GM21619 (cell line): ENCODE measurements around the gene RRP9.
"Not testable (repeated sequence)": the region's sequence is repeated elsewhere in the genome, so short reads cannot be mapped to it uniquely, and the experiment has no call there.

Experiments
- ATAC-seq: cut with Tn5 transposase; IDR thresholded peaks from one replicate; pipeline ENCODE4 v1.9.1; 2021; ENCODE audit not compliant: unreplicated experiment

Gene RRP9

DNA sequence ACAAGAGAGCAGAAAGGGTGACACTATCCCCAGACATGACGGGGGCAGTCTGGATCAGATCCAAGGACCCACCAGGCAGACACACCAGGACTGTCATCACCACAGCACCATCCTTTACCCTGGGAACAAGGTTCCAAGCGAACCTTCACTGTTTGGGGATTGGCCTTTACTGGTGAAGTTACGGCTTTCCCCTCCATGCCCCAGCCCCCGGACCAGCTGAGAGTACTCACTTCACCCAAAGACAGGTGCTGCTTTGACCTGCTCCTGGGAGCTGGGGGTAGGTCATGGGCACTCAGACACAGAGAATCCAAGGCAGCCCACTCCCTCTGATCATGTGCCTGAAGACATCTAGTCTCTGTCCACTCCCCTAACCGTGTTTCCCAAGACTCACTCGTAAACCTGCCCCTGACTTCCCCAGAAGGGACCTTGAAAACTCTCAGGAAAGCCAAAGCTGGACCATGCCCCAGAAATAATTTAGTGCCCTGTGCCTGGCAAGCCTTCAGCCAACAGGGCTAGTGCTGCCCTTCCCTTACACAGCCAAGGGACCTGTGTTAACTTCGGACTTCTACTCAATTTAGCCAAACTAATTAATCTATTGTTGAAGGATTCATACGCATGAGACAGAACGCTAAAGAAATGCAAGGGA is 2.8 kb downstream of the RRP9 start:
- no peak for ATAC-seq

DNA sequence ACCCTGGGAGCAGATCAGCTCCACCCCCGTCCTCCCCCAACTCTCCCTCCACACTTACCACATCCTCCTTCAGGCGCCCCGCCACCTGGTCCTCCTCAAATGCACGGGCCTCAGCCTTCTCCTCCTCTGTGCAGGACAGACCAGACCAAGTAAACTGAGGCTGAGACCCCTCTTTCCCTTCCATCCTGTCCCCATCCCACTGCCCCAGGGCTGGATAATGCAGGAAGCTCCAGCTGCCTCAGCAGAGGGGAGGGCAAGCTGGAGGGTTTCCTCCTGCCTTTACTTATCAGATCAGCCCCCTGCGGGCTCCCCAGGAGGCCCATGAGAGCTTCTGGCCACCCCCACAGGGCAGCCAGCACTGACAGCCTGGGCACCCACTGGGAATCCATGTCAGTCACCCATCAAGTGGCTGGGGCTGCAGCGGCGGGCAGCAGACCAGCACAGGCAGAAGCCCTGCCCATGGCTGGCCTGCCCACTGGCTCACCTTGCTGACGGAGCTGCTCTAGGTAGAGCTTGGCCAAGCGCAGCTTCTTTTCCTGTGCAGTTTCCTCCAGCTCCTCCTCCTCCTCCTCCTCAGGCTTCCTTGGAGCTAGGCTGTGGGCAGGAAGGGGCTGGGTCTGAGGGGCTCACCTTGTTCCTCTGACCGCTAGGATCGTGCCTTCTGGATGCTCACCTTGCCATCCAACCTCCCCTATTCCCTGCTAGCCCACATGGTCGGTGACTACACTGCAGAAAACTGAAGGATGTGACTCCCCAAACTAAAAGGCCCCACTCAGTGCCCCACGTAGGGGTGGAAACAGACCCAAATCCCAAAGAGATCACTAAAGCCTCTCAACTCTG is 3.9 kb downstream of the RRP9 start:
- ATAC-seq = no peak

DNA sequence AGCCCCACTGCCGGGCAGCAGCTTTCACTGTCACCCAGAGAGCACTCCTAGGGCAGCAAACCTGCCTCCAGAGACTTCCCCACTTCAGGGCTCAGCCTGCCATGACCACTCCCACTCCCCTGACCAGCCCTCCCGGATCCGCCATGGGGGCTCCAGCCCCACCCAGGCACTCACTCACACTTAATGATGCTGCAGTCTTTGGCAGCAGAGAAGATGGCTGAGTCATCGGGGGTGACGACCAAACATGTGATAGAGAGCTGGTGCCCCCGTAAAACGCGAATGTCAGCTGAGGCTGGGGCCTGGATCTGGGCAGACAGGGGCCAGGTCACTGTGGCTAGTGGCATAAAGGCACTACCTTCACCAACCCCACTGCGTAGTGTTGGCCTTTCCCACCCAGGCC is 4.7 kb downstream of the RRP9 start:
- ATAC-seq = no peak

DNA sequence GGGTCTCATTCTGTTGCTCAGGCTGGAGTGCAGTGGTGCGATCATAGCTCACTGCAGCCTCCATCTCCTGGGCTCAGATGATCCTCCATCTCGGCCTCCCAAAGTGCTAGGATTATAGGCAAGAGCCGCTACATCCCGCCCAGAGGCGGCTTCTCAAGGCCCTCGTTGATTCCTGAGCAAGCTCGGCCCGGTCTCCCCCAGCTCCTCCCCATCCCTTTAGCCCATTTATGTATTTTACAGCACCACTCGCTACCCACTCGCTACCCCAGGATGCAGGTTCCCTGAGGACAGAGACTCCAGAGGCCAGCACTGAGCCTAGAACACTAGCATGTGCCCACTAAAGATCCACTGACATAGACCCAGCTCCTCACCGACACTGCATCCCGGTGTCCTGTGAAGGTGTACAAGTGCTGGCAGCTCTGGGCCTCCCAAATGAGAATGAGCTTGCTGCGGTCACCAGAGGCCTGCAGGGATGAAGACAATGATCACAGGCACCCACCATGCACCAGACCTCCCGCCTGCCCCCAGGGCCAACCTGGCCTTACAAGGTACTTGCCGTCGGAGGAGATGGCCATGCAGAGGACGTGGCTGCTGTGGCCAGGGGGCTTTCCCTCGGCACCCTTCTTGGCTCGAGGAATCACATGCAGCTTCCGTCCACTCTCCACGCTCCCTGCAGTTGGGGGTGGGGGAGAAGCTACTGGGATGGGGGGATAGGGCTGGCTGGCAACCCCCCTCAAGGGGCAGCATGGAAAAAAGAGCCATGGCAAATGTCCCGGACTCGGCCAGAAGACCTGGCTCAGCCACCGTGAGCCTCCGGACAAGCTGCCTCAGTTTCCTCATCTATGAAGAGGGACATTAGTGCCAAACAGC is 5.6 kb downstream of the RRP9 start:
- ATAC-seq = no peak

DNA sequence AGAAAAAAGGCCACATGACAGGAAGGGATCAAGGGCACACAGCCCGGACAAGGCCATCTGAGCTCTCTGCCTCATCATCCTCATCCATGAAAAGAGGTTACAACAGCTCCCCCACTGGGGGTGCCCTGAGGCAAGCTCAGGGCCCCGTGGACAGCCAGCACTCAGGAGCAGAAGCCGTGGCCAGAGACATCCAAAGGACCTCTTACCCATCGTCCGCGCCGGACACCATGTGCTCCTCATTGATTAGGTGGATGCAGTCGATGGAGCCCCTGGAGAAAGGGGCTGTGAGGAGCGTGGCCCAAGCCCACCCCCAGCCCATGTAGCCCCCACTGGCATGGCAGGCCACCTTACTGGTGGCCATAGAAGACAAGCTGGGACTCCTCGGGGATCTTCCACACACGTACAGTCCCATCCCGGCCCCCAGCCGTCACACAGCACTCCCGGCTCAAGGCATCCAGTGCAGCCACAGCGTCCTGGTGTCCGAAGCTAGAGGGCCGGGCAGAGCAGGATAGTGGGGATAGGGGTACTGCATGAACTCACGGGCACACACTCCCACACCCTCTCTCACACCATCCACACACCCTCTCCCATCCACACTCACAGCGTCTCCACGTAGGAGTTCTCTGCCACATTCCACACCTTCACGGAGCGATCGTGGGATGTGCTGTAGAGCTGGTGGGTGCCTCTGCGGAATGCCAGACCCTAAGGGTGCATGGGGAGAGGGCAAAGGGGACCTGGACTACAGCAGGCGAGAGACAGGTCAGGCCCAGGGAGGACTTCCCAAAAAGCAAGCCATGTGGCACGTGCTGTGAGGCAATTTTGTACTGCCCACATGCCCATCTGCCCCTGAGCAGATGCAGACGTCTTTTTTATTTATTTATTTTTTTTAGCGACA is 6.5 kb downstream of the RRP9 start:
- ATAC-seq = no peak

DNA sequence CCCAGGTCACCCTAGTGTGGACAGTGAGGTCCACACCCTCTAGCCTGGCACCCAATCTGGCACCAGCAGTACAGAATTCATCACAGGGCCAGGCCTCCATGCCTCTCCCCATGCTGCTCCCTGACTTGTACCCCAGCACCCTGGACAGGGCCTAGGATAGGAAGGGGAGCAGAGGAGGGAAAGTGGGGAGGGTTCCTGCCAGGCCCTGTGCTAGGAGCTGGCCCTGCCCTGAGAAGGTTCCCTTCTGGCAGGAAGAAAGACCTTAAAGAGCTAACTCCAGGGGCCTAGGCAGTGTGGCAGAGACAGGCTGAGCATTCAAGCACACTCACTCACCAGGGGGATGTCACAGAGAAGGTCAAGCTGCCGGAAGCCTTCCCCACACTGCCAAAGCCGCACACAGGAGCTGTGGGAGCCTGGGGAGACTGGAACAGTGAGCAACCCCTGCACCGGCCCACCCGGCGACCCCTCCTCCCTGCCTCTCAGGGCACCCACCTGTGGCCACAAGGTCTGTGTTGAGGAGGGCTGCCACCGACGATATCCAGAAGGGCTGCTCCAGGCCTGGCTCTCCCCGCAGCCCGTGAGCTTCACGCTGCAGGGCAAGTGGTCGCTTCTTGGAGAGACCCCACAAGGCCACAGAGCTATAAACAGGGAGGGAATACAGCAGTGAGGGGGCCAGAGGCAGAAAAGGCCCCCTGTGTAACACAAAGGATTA is 7.4 kb downstream of the RRP9 start:
- ATAC-seq = no peak

DNA sequence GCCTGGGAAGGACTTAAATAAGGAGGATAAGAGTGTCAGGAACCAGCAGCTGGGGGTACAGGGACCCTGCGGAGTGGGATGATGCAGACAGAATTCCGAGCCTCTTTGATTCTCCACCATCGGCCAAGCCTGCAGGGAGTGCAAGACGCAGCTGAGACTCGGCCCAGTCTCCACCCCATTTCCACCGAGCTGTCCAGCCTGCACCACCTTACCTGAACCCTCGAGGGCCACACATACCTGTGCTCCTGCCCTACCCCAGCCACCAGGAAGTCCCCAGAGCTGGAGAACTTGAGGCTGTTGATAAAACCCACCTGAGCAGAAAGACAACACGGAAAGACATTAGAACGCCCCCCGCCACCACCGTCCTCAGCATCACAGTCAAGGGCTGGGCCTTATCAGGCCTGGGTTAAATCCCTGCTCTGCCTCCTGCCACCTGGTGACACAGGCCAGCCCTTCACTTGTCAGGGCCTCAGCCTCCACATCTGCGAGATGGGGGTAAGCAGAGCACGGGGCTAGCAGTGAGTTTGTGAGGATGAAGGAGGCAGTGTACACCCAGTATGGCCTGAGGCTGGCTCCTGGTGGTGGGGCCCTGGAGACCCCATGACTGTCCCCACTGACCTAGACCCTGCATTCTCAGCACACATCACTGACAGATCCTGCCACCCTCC is 8.1 kb downstream of the RRP9 start:
- no peak for ATAC-seq

DNA sequence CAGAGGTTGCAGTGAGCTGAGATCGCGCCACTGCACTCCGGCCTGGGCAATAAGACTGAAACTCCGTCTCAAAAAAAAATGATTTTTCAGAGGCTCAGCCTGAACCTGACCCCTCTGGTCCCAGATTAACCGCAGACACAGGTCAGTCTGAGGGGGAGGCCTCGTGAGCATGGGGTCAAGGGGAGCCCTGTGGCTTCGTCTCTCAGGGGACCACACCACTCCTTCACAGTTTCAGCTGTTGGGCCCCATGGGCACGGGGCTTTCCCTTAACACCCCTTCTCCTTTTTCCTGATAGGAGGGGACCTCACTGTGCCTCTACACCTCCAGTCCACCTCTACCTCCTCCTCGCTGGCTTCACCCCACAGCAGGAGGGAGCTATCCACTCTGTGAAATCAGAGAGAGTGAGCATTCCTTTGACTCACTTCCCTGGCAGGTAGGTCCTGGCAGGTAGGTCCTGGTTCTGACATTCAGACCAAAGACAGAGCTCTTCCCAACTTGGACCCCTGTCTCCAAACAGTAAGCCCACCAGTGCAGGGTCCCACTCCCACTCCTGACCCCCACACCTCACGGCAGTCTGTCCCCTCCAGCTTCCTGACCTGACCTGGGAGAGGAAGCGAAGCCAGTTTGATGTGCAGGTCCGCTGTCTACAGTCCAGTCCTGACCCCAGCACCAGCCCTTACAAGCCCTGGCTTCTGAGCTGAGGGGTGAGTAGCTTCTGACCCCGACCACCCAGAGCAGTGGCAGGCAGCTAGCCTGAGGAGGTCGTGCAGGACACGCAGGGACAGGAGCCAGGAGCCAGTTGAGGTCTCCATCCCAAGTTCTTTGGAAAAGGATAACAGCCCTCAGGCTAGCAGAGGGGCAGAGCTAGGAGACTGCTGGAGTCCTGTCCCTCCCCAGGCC is 9.0 kb downstream of the RRP9 start:
- ATAC-seq = no peak

DNA sequence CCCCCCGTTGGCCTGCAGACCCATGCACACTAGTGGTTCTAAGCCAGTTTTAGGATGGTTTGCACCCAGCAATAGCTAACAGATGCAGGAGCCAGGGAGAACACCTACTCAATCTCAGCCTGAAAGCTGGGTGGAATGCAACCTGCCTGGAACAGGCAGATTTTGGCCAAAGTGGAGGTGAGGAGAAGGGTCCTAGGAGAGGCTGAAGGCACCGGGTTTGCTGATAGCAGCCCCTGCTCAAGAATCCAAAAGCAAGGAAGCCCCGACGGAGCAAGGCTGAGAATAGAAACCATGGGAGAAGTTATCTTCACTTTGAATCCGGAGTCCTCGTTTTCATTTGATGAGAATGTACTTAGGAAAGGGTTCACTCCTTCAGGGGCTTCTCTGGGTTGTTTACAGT is 9.9 kb downstream of the RRP9 start:
- ATAC-seq = no peak

DNA sequence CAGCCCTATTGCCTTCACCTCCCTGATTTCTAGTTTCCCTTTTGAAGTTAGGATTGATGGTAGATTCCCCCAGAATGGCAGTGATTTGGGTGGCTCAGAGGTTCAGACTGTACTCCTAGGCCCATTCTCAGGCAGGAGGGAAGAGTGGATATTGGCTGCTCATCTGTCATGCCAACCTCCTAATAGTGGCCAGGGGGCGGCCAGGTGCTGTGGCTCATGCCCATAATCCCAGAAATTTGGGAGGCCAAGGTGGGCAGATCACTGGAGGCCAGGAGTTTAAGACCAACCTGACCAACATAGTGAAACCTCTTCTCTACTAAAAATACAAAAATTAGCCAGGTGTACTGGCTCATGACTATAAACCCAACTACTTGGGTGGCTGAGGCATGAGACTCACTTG is 11.3 kb downstream of the RRP9 start:
- ATAC-seq = no peak

DNA sequence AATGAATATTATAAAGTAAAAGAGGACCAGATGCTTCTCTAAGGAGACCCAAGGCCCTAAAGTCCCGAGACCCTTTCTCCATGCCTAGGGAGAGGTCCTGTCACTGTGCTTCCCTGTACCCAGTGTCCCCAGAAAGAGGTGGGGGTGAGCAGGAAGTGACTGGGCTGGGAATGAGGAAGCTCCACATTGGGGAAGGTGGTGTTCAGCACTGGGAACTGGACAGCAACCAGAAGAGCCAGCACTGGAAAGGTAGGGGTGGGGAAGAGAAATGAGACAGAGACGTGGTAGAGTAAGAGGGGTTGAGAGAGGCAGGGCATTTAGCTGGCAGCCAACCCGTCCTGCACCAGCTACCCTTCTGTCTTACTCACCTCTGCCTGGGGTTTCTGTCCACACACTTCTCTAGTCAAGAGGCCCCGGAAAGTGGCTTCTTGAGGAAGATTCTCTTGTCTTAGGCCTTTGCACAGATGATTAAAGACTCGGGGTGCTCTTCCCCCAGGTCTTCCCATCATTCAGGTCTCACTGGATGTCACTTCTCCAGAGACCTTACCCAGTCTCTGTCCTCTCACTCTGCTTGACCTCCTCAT is 12.2 kb downstream of the RRP9 start:
- ATAC-seq = no peak

DNA sequence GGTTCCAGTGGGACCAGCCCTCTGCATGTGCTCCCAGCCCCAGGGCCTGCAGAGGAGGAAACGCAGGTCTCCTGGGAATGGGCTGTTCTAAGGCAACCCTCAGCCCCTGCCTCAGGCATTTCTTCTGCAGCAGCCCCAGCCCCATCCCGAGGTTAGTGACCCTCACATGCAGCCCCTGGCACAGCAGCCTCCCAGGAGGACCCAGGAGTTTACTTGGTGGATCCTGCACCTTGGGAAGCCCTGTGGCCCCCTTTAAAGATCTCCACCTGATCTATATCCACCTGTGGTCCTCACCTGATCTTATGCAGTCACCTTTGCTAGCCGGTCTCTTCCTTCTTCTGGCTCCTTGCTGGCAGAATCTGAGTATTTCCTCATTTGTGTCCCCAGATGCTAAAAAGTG is 12.7 kb downstream of the RRP9 start:
- not testable (repeated sequence) for ATAC-seq

DNA sequence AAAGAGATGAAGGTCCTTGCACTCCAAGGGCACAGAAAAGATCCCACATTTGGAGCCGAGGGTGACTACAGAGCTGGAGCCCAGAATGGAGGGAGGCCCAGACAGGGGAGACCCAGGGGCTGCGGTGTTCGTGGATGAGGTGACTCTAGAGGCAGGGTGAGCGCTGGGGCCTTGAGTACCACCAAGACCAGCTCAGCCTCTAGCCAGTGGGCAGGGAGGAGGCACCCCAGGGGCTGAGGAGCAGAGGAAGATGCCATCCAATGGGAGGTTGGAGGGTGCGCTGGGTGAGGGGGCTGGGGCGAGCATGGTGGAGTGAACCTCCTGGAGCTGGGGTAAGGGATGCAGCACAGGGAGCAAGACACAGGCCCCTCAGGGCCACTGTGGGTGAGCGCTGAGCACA is 13.3 kb downstream of the RRP9 start:
- no peak for ATAC-seq

DNA sequence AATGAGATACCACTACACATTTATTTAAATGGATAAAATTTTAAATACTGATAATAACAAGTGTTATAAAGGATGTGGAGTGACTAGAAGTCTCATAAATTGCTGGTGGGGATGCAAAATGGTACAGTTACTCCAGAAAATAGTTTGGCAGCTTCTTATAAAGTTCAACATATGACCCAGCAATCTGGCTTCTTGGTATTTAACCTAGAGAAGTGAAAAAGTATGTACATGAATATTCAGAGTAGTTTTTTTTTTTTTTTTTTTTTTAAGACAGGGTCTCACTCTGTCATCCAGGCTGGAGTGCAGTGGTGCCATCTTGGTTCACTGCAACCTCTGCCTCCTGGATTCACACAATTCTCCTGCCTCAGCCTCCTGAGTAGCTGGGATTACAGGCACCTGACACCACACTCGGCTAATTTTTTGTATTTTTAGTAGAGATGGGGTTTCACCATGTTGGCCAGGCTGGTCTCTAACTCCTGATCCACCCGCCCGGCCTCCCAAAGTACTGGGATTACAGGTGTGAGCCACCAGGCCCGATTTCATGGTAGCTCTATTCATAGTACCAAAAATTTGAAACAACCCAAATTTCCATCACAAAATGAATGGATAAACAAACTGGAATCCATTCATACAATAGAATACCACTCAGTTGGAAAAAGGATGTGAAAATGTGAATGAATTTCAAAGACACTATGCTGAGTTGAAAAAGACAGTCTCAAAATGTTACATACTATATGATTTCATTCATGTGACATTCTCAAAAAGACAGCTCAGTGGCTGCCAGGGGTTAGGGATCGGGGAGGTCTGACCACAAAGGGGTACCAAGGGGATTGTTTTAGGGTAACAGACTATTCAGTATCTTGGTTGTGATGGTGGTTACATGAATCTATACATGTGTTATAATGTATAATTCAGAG is 14.4 kb downstream of the RRP9 start:
- no peak for ATAC-seq

DNA sequence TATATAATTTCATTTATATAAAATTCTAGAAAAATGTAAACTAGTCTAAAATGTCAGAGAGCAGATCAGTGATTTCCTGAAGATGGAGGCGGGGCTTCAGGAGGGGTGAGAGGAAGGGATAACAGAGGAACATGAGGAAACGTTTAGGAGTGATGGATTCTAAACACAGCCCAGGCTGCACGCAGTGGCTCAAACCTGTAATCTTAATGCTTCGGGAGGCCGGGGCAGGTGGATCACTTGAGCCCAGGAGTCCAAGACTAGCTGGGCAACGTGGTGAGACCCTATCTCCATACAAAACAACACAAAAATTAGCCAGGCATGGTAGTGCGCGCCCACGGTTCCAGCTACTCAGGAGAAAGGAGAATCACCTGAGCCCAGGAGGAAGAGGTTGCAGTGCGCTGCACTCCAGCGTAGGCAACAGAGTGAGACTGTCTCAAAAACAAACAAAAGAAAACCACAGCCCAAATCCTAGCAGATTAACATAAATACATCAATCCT is 20.6 kb downstream of the RRP9 start:
- no peak for ATAC-seq

DNA sequence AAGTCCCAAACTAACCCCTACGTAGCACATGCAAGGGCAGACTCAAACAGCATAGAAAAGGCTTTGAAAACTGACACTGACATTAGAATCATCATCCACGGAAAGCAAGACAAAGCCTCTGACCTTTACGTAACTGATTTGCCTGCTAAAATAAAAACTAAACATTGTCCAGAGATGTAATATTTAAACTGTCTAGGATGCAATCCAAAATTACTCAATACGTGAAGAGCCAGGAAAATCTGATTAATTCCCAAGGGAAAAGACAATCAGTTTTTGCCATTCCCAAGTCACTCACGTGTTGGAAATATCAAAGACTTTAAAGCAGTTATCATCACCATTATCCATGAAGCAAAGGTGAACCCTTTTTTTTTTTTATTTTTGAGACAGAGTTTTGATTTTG is 25.3 kb downstream of the RRP9 start:
- no peak for ATAC-seq

DNA sequence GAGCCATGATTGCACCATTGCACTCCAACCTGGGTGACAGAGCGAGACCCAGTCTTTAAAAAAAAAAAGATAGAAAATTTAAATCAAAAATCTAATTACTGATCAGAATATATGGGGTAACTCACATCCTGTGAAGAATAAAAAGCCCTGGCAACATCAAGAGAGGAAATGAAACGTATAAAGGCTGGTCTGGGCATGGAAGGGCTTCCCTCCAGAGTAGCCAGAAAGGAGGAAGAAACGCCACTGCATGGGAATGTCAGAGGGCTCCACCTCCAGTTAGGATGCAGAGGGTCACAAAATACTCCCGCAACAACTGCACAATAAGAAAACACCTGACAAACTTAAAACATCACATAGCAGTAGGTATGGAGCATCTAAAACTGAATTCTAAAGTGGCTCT is 33.7 kb downstream of the RRP9 start:
- no peak for ATAC-seq
